Measurements from ENCODE around the gene NOD1.
A peak's percentile ranks its signal among the peaks of the same experiment; 100 is the strongest.

NOD1 gene

GRCh38 chr7:30470163-30470770 is 8.3 kb downstream of the NOD1 start:
- Histone ChIP-seq H3K27ac (replicated peaks) (no peak overlapping the region), H3K4me3 (replicated peaks; ENCODE audit: insufficient read depth, low read length) (no peak overlapping the region), H3K27me3 (ENCODE audit: insufficient read depth, poor library complexity, severe bottlenecking) (no peaks in the 10 kb centered on the region)
- DNase-seq (ENCODE audit: low read depth in 1 of 2, low spot score in 1 of 2): no peak
- TF ChIP-seq POLR2AphosphoS5 (IDR thresholded peaks at IDR 0.05; ENCODE audit: low read depth) (no peak), REST (IDR thresholded peaks at IDR 0.05; ENCODE audit: insufficient replicate concordance, low read depth) (no peak), GABPA (IDR thresholded peaks at IDR 0.05; ENCODE audit: low read depth) (no peak), SPI1 (IDR thresholded peaks at IDR 0.05; ENCODE audit: borderline replicate concordance, low read depth) (no peak), CTCF (IDR thresholded peaks at IDR 0.05; ENCODE audit: insufficient read depth, low read length) (no peak)

- DNase-seq (ENCODE audit: low read depth in 1 of 2, low spot score in 1 of 2): no peak
- Histone ChIP-seq H3K4me3 (replicated peaks; ENCODE audit: insufficient read depth, low read length) (no peak overlapping the region), H3K27me3 (ENCODE audit: insufficient read depth, poor library complexity, severe bottlenecking) (no peaks in the 10 kb centered on the region), H3K27ac (replicated peaks) (no peak overlapping the region)
- no peak for TF ChIP-seq REST (IDR thresholded peaks at IDR 0.05; ENCODE audit: insufficient replicate concordance, low read depth)
- TF ChIP-seq GABPA (IDR thresholded peaks at IDR 0.05; ENCODE audit: low read depth): no peak
- TF ChIP-seq SPI1 (IDR thresholded peaks at IDR 0.05; ENCODE audit: borderline replicate concordance, low read depth): no peak
- TF ChIP-seq CTCF (IDR thresholded peaks at IDR 0.05; ENCODE audit: insufficient read depth, low read length): no peak
- no peak for TF ChIP-seq POLR2AphosphoS5 (IDR thresholded peaks at IDR 0.05; ENCODE audit: low read depth)
These were observed 9.3 kb downstream of the NOD1 start for GRCh38 chr7:30469303-30469702.

GRCh38 chr7:30468791-30469190 is 9.8 kb downstream of the NOD1 start:
- Histone ChIP-seq H3K27me3 (ENCODE audit: insufficient read depth, poor library complexity, severe bottlenecking) (no peaks in the 10 kb centered on the region), H3K27ac (replicated peaks) (peak overlapping the region; percentile 58), H3K4me3 (replicated peaks; ENCODE audit: insufficient read depth, low read length) (no peak overlapping the region)
- no peak for TF ChIP-seq CTCF (IDR thresholded peaks at IDR 0.05; ENCODE audit: insufficient read depth, low read length)
- TF ChIP-seq POLR2AphosphoS5 (IDR thresholded peaks at IDR 0.05; ENCODE audit: low read depth): no peak
- no peak for TF ChIP-seq GABPA (IDR thresholded peaks at IDR 0.05; ENCODE audit: low read depth)
- no peak for TF ChIP-seq SPI1 (IDR thresholded peaks at IDR 0.05; ENCODE audit: borderline replicate concordance, low read depth)
- TF ChIP-seq REST (IDR thresholded peaks at IDR 0.05; ENCODE audit: insufficient replicate concordance, low read depth): no peak
- peak in 1 of 2 experiments; percentile 34 for DNase-seq (ENCODE audit: low read depth in 1 of 2, low spot score in 1 of 2)
